Measurements from ENCODE around the gene KRT13.

DNA sequence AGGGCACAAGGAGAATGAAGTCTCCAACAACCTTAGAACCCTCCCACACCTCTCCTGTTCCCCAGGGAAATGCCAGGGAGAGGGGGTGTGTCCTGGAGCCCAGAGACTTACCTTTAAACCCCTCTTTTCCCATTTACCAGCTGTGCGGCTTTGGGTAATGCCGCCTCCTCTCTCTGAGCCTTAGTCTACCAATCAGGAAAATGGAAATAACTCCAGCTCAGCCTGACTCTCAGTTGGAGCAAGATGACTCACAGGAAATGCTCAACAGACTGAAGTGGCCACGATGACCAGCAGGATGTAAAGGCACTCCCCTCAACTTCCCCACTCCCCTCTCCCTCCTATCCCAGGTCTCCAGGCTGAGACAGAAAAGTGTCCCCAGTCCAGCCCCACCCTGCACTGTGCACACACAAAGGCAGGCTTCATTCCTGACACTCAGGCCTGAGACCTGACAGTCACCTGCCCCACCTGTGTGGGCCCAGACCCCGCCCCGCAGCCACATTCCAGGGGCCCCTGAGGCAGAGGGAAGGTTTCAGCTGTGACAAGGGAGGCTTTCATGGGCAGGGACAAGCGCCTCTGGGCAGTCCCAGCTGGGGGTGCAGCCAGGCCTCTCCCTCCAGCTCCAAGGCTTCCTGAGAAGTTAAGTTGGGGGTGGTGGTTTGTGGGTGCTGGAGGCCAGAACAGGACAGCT, 16.3 kb upstream of the KRT13 start:
- TF ChIP-seq, protein P1, sequence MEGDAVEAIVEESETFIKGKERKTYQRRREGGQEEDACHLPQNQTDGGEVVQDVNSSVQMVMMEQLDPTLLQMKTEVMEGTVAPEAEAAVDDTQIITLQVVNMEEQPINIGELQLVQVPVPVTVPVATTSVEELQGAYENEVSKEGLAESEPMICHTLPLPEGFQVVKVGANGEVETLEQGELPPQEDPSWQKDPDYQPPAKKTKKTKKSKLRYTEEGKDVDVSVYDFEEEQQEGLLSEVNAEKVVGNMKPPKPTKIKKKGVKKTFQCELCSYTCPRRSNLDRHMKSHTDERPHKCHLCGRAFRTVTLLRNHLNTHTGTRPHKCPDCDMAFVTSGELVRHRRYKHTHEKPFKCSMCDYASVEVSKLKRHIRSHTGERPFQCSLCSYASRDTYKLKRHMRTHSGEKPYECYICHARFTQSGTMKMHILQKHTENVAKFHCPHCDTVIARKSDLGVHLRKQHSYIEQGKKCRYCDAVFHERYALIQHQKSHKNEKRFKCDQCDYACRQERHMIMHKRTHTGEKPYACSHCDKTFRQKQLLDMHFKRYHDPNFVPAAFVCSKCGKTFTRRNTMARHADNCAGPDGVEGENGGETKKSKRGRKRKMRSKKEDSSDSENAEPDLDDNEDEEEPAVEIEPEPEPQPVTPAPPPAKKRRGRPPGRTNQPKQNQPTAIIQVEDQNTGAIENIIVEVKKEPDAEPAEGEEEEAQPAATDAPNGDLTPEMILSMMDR (IDR thresholded peaks at IDR 0.05): no peak
- peak in 1 of 3 donors; percentile 12 for TF ChIP-seq POLR2A (IDR thresholded peaks at IDR 0.05)

All from body of pancreas (tissue), 4 donors.